SU-DHL-6 (cell line): ENCODE results near the gene GUK1.

ENCODE experiments used
- CTCF ChIP-seq: fragments of 200-600 bp; sonication (generic); IDR thresholded peaks from one replicate; pipeline ENCODE4 v1.5.1; 2017; ENCODE audit warnings: antibody characterized with exemption, mild to moderate bottlenecking, low read length, moderate library complexity; ENCODE audit not compliant: insufficient read depth, poor library complexity, severe bottlenecking
- EZH2phosphoT487 ChIP-seq: fragments of 200-600 bp; sonication (generic), shearing (Covaris generic); conservative IDR thresholded peaks from 2 replicates; pipeline ENCODE4 v1.6.1; 2018; ENCODE audit warnings: mild to moderate bottlenecking, antibody characterized with exemption, low read length, moderate library complexity, mixed read lengths

- no peak for TF ChIP-seq CTCF
- TF ChIP-seq EZH2phosphoT487, result no peak
Measured at GRCh38 chr1:228104526-228105269, 35.4 kb upstream of the GUK1 start.
